SK-N-SH (cell line): Measurements from ENCODE around the gene ARHGAP26. TPM values are rescaled to one million over a fixed set of nuclear protein-coding genes. Genes with fewer than 3 reads are reported as not detected.

Source experiments
- CTCF ChIA-PET: fragments of 300-600, 350-600 bp; formaldehyde crosslinking; extraction: SDS; loops from one replicate; lab custom pipeline; 2021; lab: Yijun Ruan, JAX
- POLR2A ChIA-PET: fragments of 350-600 bp; sonication (Branson Sonifier 250); formaldehyde crosslinking; extraction: SDS; loops from one replicate; lab custom pipeline; 2020; ENCODE audit warnings: antibody characterized with exemption, inconsistent platforms; lab: Yijun Ruan, JAX
- DNase-seq: peaks from one replicate; pipeline ENCODE4 v3.0.0; 2012
- H2AFZ ChIP-seq: fragments of 200-600 bp; sonication (generic); 2 replicates; pipeline ENCODE4 v1.8.1; 2016; ENCODE audit warnings: antibody characterized with exemption, mild to moderate bottlenecking, low read depth
- H3F3A ChIP-seq: fragments of 200-600 bp; sonication (generic); replicated peaks from 2 replicates; pipeline ENCODE3; 2016; ENCODE audit warnings: antibody characterized with exemption, mild to moderate bottlenecking; ENCODE audit not compliant: insufficient read depth
- H3K27ac ChIP-seq, 2 experiments: fragments of 200-500 bp in 1 of 2; fragments of 200-600 bp in 1 of 2; sonication (Bioruptor generic) in 1 of 2; sonication (generic), shearing (Covaris generic) in 1 of 2; 2 replicates each; pipeline versions ENCODE4 v1.5.1 to v1.6.1; 2014 to 2016; ENCODE audit warnings: low read depth in 2 of 2, inconsistent platforms in 1 of 2, low read length in 1 of 2, mild to moderate bottlenecking in 1 of 2, mixed read lengths in 1 of 2
- H3K27me3 ChIP-seq: fragments of 200-600 bp; sonication (generic), shearing (Covaris generic); 2 replicates; pipeline ENCODE4 v1.6.1; 2016; ENCODE audit warnings: mixed run types; ENCODE audit not compliant: insufficient read depth
- H3K36me3 ChIP-seq, 2 experiments: fragments of 200-500 bp in 1 of 2; fragments of 200-600 bp in 1 of 2; sonication (Bioruptor generic) in 1 of 2; sonication (generic) in 1 of 2; replicated peaks in 1 of 2; 2 replicates each; pipeline versions ENCODE3 to v1.5.1; 2014 to 2016; ENCODE audit warnings: low read length in 1 of 2, mild to moderate bottlenecking in 1 of 2; ENCODE audit not compliant: insufficient read depth in 2 of 2, control insufficient read depth in 1 of 2
- H3K4me1 ChIP-seq, 2 experiments: fragments of 200-500 bp in 1 of 2; fragments of 200-600 bp in 1 of 2; sonication (Bioruptor generic) in 1 of 2; sonication (generic), shearing (Covaris generic) in 1 of 2; 2 replicates each; pipeline versions ENCODE4 v1.5.1 to v1.6.1; 2014 to 2016; ENCODE audit warnings: low read depth in 1 of 2, low read length in 1 of 2, mixed run types in 1 of 2; ENCODE audit not compliant: insufficient read depth in 2 of 2, control insufficient read depth in 1 of 2
- H3K4me2 ChIP-seq: fragments of 200-600 bp; sonication (generic), shearing (Covaris generic); 2 replicates; pipeline ENCODE4 v1.6.1; 2017; ENCODE audit warnings: mixed run types
- H3K4me3 ChIP-seq, 2 experiments: fragments of 200-500 bp in 1 of 2; fragments of 200-600 bp in 1 of 2; sonication (Bioruptor generic) in 1 of 2; sonication (generic), shearing (Covaris generic) in 1 of 2; 2 replicates each; pipeline versions ENCODE4 v1.5.1 to v1.8.1; 2014 to 2016; ENCODE audit warnings: low read depth in 2 of 2, inconsistent platforms in 1 of 2, low read length in 1 of 2, mild to moderate bottlenecking in 1 of 2, mixed read lengths in 1 of 2, moderate library complexity in 1 of 2
- H3K79me2 ChIP-seq: fragments of 200-600 bp; sonication (generic); 2 replicates; pipeline ENCODE4 v1.8.1; 2017; ENCODE audit warnings: mild to moderate bottlenecking; ENCODE audit not compliant: insufficient read depth
- H3K9ac ChIP-seq: fragments of 200-600 bp; sonication (generic); 2 replicates; pipeline ENCODE4 v1.6.1; 2017; ENCODE audit warnings: mixed run types
- H3K9me2 ChIP-seq: fragments of 200-600 bp; sonication (generic); 2 replicates; pipeline ENCODE4 v1.6.1; 2017; ENCODE audit warnings: mixed run types
- H3K9me3 ChIP-seq: fragments of 200-600 bp; sonication (generic); 2 replicates; pipeline ENCODE4 v1.6.1; 2017; ENCODE audit warnings: mixed run types, mild to moderate bottlenecking, moderate library complexity
- H4K20me1 ChIP-seq: fragments of 200-600 bp; sonication (generic); 2 replicates; pipeline ENCODE4 v1.6.1; 2017; ENCODE audit warnings: mild to moderate bottlenecking, mixed run types; ENCODE audit not compliant: insufficient read depth
- CHD2 ChIP-seq: fragments of 150-350 bp; IDR thresholded peaks from 2 replicates; pipeline ENCODE4 v1.6.1; 2018; ENCODE audit warnings: low read length; ENCODE audit not compliant: partially characterized antibody
- CTCF ChIP-seq: fragments of 200-600 bp; sonication (generic); IDR thresholded peaks from 2 replicates; pipeline ENCODE4 v1.6.1; 2017; ENCODE audit warnings: antibody characterized with exemption, mild to moderate bottlenecking, moderate library complexity
- ELF1 ChIP-seq: IDR thresholded peaks from 2 replicates; pipeline ENCODE4 v1.4.0; 2012
- EP300 ChIP-seq, 2 experiments: IDR thresholded peaks; 2 replicates each; pipeline versions ENCODE4 v1.4.0 to v1.6.1; 2012; ENCODE audit warnings: borderline replicate concordance in 1 of 2, low read depth in 1 of 2, low read length in 1 of 2
- EZH2phosphoT487 ChIP-seq: fragments of 200-600 bp; sonication (generic); IDR thresholded peaks from 2 replicates; pipeline ENCODE4 v1.6.1; 2017; ENCODE audit warnings: low read depth, mixed run types, mild to moderate bottlenecking, antibody characterized with exemption, moderate library complexity, borderline replicate concordance
- FOSL2 ChIP-seq: IDR thresholded peaks from 2 replicates; pipeline ENCODE4 v1.4.0; 2012; ENCODE audit warnings: low read depth, mild to moderate bottlenecking, moderate library complexity, borderline replicate concordance
- GABPA ChIP-seq: IDR thresholded peaks from 2 replicates; pipeline ENCODE4 v1.4.0; 2012; ENCODE audit warnings: low read depth, mild to moderate bottlenecking
- GATA2 ChIP-seq: sonication (generic); formaldehyde crosslinking; IDR thresholded peaks from 2 replicates; pipeline ENCODE4 v1.5.0; 2020; ENCODE audit warnings: mild to moderate bottlenecking, missing genetic modification reagents
- JUND ChIP-seq: IDR thresholded peaks from 2 replicates; pipeline ENCODE4 v1.4.0; 2012
- MAX ChIP-seq: IDR thresholded peaks from 2 replicates; pipeline ENCODE4 v1.4.0; 2012; ENCODE audit warnings: low read depth
- MXI1 ChIP-seq: IDR thresholded peaks from 2 replicates; pipeline ENCODE4 v1.6.1; 2012; ENCODE audit warnings: mild to moderate bottlenecking, low read depth, low read length, improper control_type of control experiment
- POLR2AphosphoS5 ChIP-seq: IDR thresholded peaks from 2 replicates; pipeline ENCODE4 v1.6.1; 2012; ENCODE audit warnings: low read depth, low read length
- RAD21 ChIP-seq: IDR thresholded peaks from 2 replicates; pipeline ENCODE4 v1.6.1; 2012; ENCODE audit warnings: mild to moderate bottlenecking, low read length
- RFX5 ChIP-seq: IDR thresholded peaks from 2 replicates; pipeline ENCODE4 v1.6.1; 2012; ENCODE audit warnings: mild to moderate bottlenecking, improper control_type of control experiment, low read length
- RXRA ChIP-seq: IDR thresholded peaks from 2 replicates; pipeline ENCODE4 v1.4.0; 2012; ENCODE audit warnings: low read depth, mild to moderate bottlenecking, borderline replicate concordance
- SIN3A ChIP-seq: IDR thresholded peaks from 2 replicates; pipeline ENCODE4 v1.6.1; 2012; ENCODE audit warnings: low read depth, mild to moderate bottlenecking, low read length, moderate library complexity, borderline replicate concordance
- TAF1 ChIP-seq: IDR thresholded peaks from 2 replicates; pipeline ENCODE4 v1.6.1; 2012; ENCODE audit warnings: low read depth, mild to moderate bottlenecking, low read length, moderate library complexity, borderline replicate concordance
- TCF12 ChIP-seq: IDR thresholded peaks from 2 replicates; pipeline ENCODE4 v1.4.0; 2012
- TEAD4 ChIP-seq: IDR thresholded peaks from 2 replicates; pipeline ENCODE4 v1.4.0; 2012; ENCODE audit warnings: mild to moderate bottlenecking, borderline replicate concordance; ENCODE audit not compliant: insufficient read depth
- USF1 ChIP-seq: IDR thresholded peaks from 2 replicates; pipeline ENCODE4 v1.4.0; 2012; ENCODE audit warnings: low read depth, borderline replicate concordance
- USF2 ChIP-seq: fragments of 150-350 bp; IDR thresholded peaks from 2 replicates; pipeline ENCODE4 v1.6.1; 2017; ENCODE audit warnings: antibody characterized with exemption, low read length, low read depth, borderline replicate concordance
- YY1 ChIP-seq: IDR thresholded peaks from 2 replicates; pipeline ENCODE4 v1.4.0; 2012; ENCODE audit warnings: low read depth, mild to moderate bottlenecking
- WGBS: methylation state at CpG from one replicate; pipeline ENCODE4 v1.1.6; 2017; ENCODE audit warnings: low lambda C conversion rate; 5-methylcytosine and 5-hydroxymethylcytosine counted together
- polyA plus RNA-seq, 3 experiments: library from polyadenylated mRNA; depleted of rRNA; stranded (reverse); fragments of >200 nt; gene quantifications; 2 replicates each; pipeline ENCODE4 v1.2.3, GENCODE V29; 2012

Gene ARHGAP26
- polyA plus RNA-seq, 1 of the 3 experiments (the other 2 are of a cell fraction), result 6.1 TPM

GRCh38 chr5:142859037-142859436 lies 88.9 kb downstream of the ARHGAP26 start:
- TF ChIP-seq MAX, result no peak
- TF ChIP-seq RXRA, result no peak
- no peak for TF ChIP-seq CTCF
- no peak for TF ChIP-seq TCF12
- no peak for TF ChIP-seq EP300 (IDR thresholded peaks at IDR 0.05; ENCODE audit: borderline replicate concordance in 1 of 2, low read depth in 1 of 2, low read length in 1 of 2)
- TF ChIP-seq FOSL2, result no peak
- TF ChIP-seq TAF1, result no peak
- no peak overlapping the region for H3K4me3 ChIP-seq
- no peaks in the 10 kb centered on the region for H3K9me3 ChIP-seq
- no peak overlapping the region for H3K4me2 ChIP-seq
- H3K9me2 ChIP-seq, result no peaks in the 10 kb centered on the region
- no peak overlapping the region for H3K27ac ChIP-seq
- POLR2A ChIA-PET, result no interaction called here
- H3K36me3 ChIP-seq, result no peaks in the 10 kb centered on the region
- 100% methylated on average over 2 of the region's 2 CpGs for whole genome bisulfite sequencing
- CTCF ChIA-PET, result interaction anchor here (1.2 to 2.6 kb wide), 3 partner anchors 29 to 146 kb away, joined by 5 to 15 read pairs (median 9); partner anchors contain the start of gene ARHGAP26
- no peaks in the 10 kb centered on the region for H3F3A ChIP-seq
- no peak overlapping the region for H3K9ac ChIP-seq
- H3K27me3 ChIP-seq, result no peaks in the 10 kb centered on the region
- no peaks in the 10 kb centered on the region for H4K20me1 ChIP-seq
- peaks cover 4% of the 10 kb centered on the region; the same call in 1 of the 2 replicates for H3K79me2 ChIP-seq
- peaks cover 10 to 42% of the 10 kb centered on the region in 2 experiments; a peak in 2 of 4 replicates for H3K4me1 ChIP-seq
- H2AFZ ChIP-seq, result no peak overlapping the region
- DNase-seq, result no peak

GRCh38 chr5:142860270-142860669 lies 90.1 kb downstream of the ARHGAP26 start:
- CTCF ChIA-PET, result interaction anchor here (0.9 to 2.6 kb wide), 5 partner anchors 12 to 147 kb away, joined by 3 to 15 read pairs (median 4); partner anchors contain the start of gene ARHGAP26

More at GRCh38 chr5:142860270-142860669, 90.1 kb downstream of the ARHGAP26 start:
- no peak for DNase-seq
- Histone ChIP-seq H2AFZ (no peak overlapping the region), H3K27me3 (no peaks in the 10 kb centered on the region), H3K9me2 (no peaks in the 10 kb centered on the region), H3K9ac (no peak overlapping the region), H3K27ac (peak overlapping the region in 1 of 2 experiments; percentile 39; a peak in 2 of 4 replicates), H3K36me3 (no peaks in the 10 kb centered on the region), H3K4me3 (no peak overlapping the region), H3K4me1 (peaks cover 10 to 53% of the 10 kb centered on the region in 2 experiments; a peak in 2 of 4 replicates), H4K20me1 (no peaks in the 10 kb centered on the region), H3K79me2 (peaks cover 4% of the 10 kb centered on the region; the same call in 1 of the 2 replicates), H3K4me2 (no peak overlapping the region), H3K9me3 (no peaks in the 10 kb centered on the region), H3F3A (no peaks in the 10 kb centered on the region)
- POLR2A ChIA-PET, result no interaction called here
- no peak for TF ChIP-seq TAF1
- TF ChIP-seq USF2, result no peak
- no peak for TF ChIP-seq TEAD4
- no peak for TF ChIP-seq YY1
- no peak for TF ChIP-seq ELF1
- TF ChIP-seq GATA2 (CRISPR knock-in tag), result no peak
- TF ChIP-seq SIN3A, result no peak
- TF ChIP-seq MXI1, result no peak
- TF ChIP-seq GABPA, result no peak
- no peak for TF ChIP-seq USF1
- TF ChIP-seq RFX5, result no peak
- no peak for TF ChIP-seq POLR2AphosphoS5
- TF ChIP-seq RAD21, result no peak
- TF ChIP-seq FOSL2, result no peak
- TF ChIP-seq EZH2phosphoT487, result no peak
- TF ChIP-seq EP300 (IDR thresholded peaks at IDR 0.05; ENCODE audit: borderline replicate concordance in 1 of 2, low read depth in 1 of 2, low read length in 1 of 2), result no peak
- TF ChIP-seq CHD2, result no peak
- TF ChIP-seq JUND, result no peak
- WGBS, result 86% methylated on average over 2 of the region's 2 CpGs
